Measurements from ENCODE around the gene VCP.

VCP gene

GRCh38 chr9:35056571-35057270 is 15.7 kb downstream of the VCP start:
- no peaks in the 10 kb centered on the region for H3K9me3 Mint-ChIP-seq
- H3K27me3 Mint-ChIP-seq: no peaks in the 10 kb centered on the region
- H3K4me3 Mint-ChIP-seq: no peak overlapping the region
- H3K36me3 Mint-ChIP-seq: peaks cover 20% of the 10 kb centered on the region
- no peaks in the 10 kb centered on the region for H3K4me1 Mint-ChIP-seq
- peak overlapping the region; percentile 83 for H3K27ac Mint-ChIP-seq

- Mint-ChIP-seq H3K36me3 (peaks cover 21% of the 10 kb centered on the region), H3K4me3 (no peak overlapping the region), H3K9me3 (no peaks in the 10 kb centered on the region), H3K27ac (no peak overlapping the region), H3K4me1 (peaks cover 5% of the 10 kb centered on the region), H3K27me3 (no peaks in the 10 kb centered on the region)
These were observed 17.4 kb downstream of the VCP start for GRCh38 chr9:35054871-35055644.

GRCh38 chr9:35054185-35054835 is 18.1 kb downstream of the VCP start:
- Mint-ChIP-seq H3K9me3 (no peaks in the 10 kb centered on the region), H3K27me3 (no peaks in the 10 kb centered on the region), H3K4me3 (no peak overlapping the region), H3K4me1 (peaks cover 5% of the 10 kb centered on the region), H3K36me3 (peaks cover 19% of the 10 kb centered on the region), H3K27ac (no peak overlapping the region)

GRCh38 chr9:35051069-35051967 is 21.1 kb downstream of the VCP start:
- Mint-ChIP-seq H3K36me3 (peaks cover 14% of the 10 kb centered on the region), H3K27ac (no peak overlapping the region), H3K4me1 (peaks cover 5% of the 10 kb centered on the region), H3K4me3 (no peak overlapping the region), H3K9me3 (no peaks in the 10 kb centered on the region), H3K27me3 (no peaks in the 10 kb centered on the region)

GRCh38 chr9:35048511-35048910 is 23.9 kb downstream of the VCP start:
- Mint-ChIP-seq H3K4me1 (peaks cover 5% of the 10 kb centered on the region), H3K27ac (no peak overlapping the region), H3K9me3 (no peaks in the 10 kb centered on the region), H3K27me3 (no peaks in the 10 kb centered on the region), H3K4me3 (no peak overlapping the region), H3K36me3 (peaks cover 18% of the 10 kb centered on the region)

GRCh38 chr9:35044071-35044470 is 28.4 kb downstream of the VCP start:
- Mint-ChIP-seq H3K4me1 (no peaks in the 10 kb centered on the region), H3K27me3 (no peaks in the 10 kb centered on the region), H3K9me3 (no peaks in the 10 kb centered on the region), H3K27ac (no peak overlapping the region), H3K36me3 (peaks cover 15% of the 10 kb centered on the region), H3K4me3 (no peak overlapping the region)

GRCh38 chr9:35042891-35043545 is 29.4 kb downstream of the VCP start:
- Mint-ChIP-seq H3K27me3 (no peaks in the 10 kb centered on the region), H3K4me1 (no peaks in the 10 kb centered on the region), H3K9me3 (no peaks in the 10 kb centered on the region), H3K36me3 (peaks cover 8% of the 10 kb centered on the region), H3K27ac (no peak overlapping the region), H3K4me3 (no peak overlapping the region)

GRCh38 chr9:35042081-35042604 is 30.3 kb downstream of the VCP start:
- no peak overlapping the region for H3K27ac Mint-ChIP-seq
- no peaks in the 10 kb centered on the region for H3K27me3 Mint-ChIP-seq
- no peaks in the 10 kb centered on the region for H3K9me3 Mint-ChIP-seq
- H3K36me3 Mint-ChIP-seq: peaks cover 8% of the 10 kb centered on the region
- H3K4me1 Mint-ChIP-seq: no peaks in the 10 kb centered on the region
- no peak overlapping the region for H3K4me3 Mint-ChIP-seq

GRCh38 chr9:35035851-35036701 is 36.3 kb downstream of the VCP start:
- no peaks in the 10 kb centered on the region for H3K27me3 Mint-ChIP-seq

GRCh38 chr9:35033101-35033500 is 39.3 kb downstream of the VCP start:
- Mint-ChIP-seq H3K9me3 (no peaks in the 10 kb centered on the region), H3K36me3 (peaks cover 7% of the 10 kb centered on the region), H3K27me3 (no peaks in the 10 kb centered on the region), H3K27ac (no peak overlapping the region), H3K4me3 (no peak overlapping the region), H3K4me1 (peaks cover 13% of the 10 kb centered on the region)

More at GRCh38 chr9:35035851-35036701, 36.3 kb downstream of the VCP start:
- Mint-ChIP-seq H3K9me3 (no peaks in the 10 kb centered on the region), H3K36me3 (peaks cover 6% of the 10 kb centered on the region), H3K27ac (peak overlapping the region; percentile 32), H3K4me3 (peak overlapping the region; percentile 63), H3K4me1 (peaks cover 10% of the 10 kb centered on the region)

- Mint-ChIP-seq H3K36me3 (peaks cover 7% of the 10 kb centered on the region), H3K27me3 (no peaks in the 10 kb centered on the region), H3K9me3 (no peaks in the 10 kb centered on the region), H3K4me1 (peaks cover 17% of the 10 kb centered on the region), H3K27ac (no peak overlapping the region), H3K4me3 (no peak overlapping the region)
These were observed 42.6 kb downstream of the VCP start for GRCh38 chr9:35029852-35030251.

GRCh38 chr9:35029241-35029640 is 43.2 kb downstream of the VCP start:
- Mint-ChIP-seq H3K9me3 (no peaks in the 10 kb centered on the region), H3K27ac (no peak overlapping the region)

GRCh38 chr9:35028341-35028740 is 44.1 kb downstream of the VCP start:
- Mint-ChIP-seq H3K27me3 (no peaks in the 10 kb centered on the region), H3K4me3 (no peak overlapping the region), H3K4me1 (peaks cover 22% of the 10 kb centered on the region), H3K9me3 (no peaks in the 10 kb centered on the region), H3K27ac (no peak overlapping the region), H3K36me3 (peaks cover 10% of the 10 kb centered on the region)

More at GRCh38 chr9:35029241-35029640, 43.2 kb downstream of the VCP start:
- Mint-ChIP-seq H3K27me3 (no peaks in the 10 kb centered on the region), H3K4me3 (no peak overlapping the region), H3K4me1 (peaks cover 17% of the 10 kb centered on the region), H3K36me3 (peaks cover 9% of the 10 kb centered on the region)

GRCh38 chr9:35027860-35028259 is 44.6 kb downstream of the VCP start:
- H3K4me3 Mint-ChIP-seq: no peak overlapping the region
- peaks cover 24% of the 10 kb centered on the region for H3K4me1 Mint-ChIP-seq
- peaks cover 9% of the 10 kb centered on the region for H3K36me3 Mint-ChIP-seq
- H3K27ac Mint-ChIP-seq: no peak overlapping the region
- H3K27me3 Mint-ChIP-seq: no peaks in the 10 kb centered on the region
- no peaks in the 10 kb centered on the region for H3K9me3 Mint-ChIP-seq
